HCT116 (cell line): ENCODE results near the gene GSTO2. TPM values are rescaled to one million over a fixed set of nuclear protein-coding genes. Genes with fewer than 3 reads are reported as not detected.

ENCODE experiments used
- ATAC-seq: fragments of 200-7000 bp; cut with Tn5 transposase; 2 replicates; pipeline ENCODE4 v1.9.1; 2020; ENCODE audit warnings: mild to moderate bottlenecking, moderate library complexity
- BruUV-seq: library from RNA; stranded (reverse); fragments of 400-500 nt; replicated peaks from 2 replicates; lab custom pipeline; 2021; lab: Mats Ljungman, UMichigan
- CTCF ChIA-PET: fragments of 300-600 bp; sonication (Branson Sonifier 250); formaldehyde crosslinking; loops from one replicate; lab custom pipeline; 2021; ENCODE audit warnings: antibody characterized with exemption; lab: Charles Lee
- POLR2A ChIA-PET: fragments of 300-600, 350-600 bp; sonication (Branson Sonifier 250); formaldehyde crosslinking; loops from one replicate; lab custom pipeline; 2021; ENCODE audit warnings: antibody characterized with exemption; lab: Charles Lee
- RAD21 ChIA-PET, 2 experiments: fragments of 300-600 bp; sonication (Branson Sonifier 250); formaldehyde crosslinking; loops; one replicate each; lab custom pipeline; 2023; ENCODE audit warnings: low total read pairs in 2 of 2; ENCODE audit not compliant: uncharacterized antibody in 2 of 2, unreplicated experiment in 2 of 2, low non-redundant PET in 1 of 2; lab: Charles Lee
- DNase-seq: peaks from one replicate; pipeline ENCODE4 v3.0.0-alpha.2; 2010; ENCODE audit warnings: low read depth, low spot score
- H2AFZ ChIP-seq: fragments of 200-600 bp; shearing (Covaris generic), sonication (generic); 2 replicates; pipeline ENCODE4 v1.6.1; 2017; ENCODE audit warnings: low read depth, mixed run types, mixed read lengths, antibody characterized with exemption, low read length; ENCODE audit not compliant: poor library complexity, severe bottlenecking
- H3K27ac ChIP-seq: 2 replicates; pipeline ENCODE4 v1.5.1; 2012; ENCODE audit warnings: low read depth, low read length
- H3K27me3 ChIP-seq: fragments of 200-600 bp; sonication (generic); 2 replicates; pipeline ENCODE4 v1.6.1; 2016; ENCODE audit warnings: mixed run types, low read length, mixed read lengths; ENCODE audit not compliant: insufficient read depth
- H3K36me3 ChIP-seq, 2 experiments: fragments of 200-500 bp in 1 of 2; fragments of 200-600 bp in 1 of 2; sonication (Bioruptor generic) in 1 of 2; sonication (generic) in 1 of 2; 2 replicates each; pipeline versions ENCODE4 v1.5.1 to v1.6.1; 2014 to 2016; ENCODE audit warnings: low read length in 2 of 2, inconsistent platforms in 1 of 2, mixed read lengths in 1 of 2, mixed run types in 1 of 2; ENCODE audit not compliant: insufficient read depth in 2 of 2, control insufficient read depth in 1 of 2
- H3K4me1 ChIP-seq, 2 experiments: fragments of 200-600 bp in 1 of 2; sonication (generic) in 1 of 2; 2 replicates each; pipeline versions ENCODE4 v1.5.1 to v1.6.1; 2012 to 2017; ENCODE audit warnings: low read length in 2 of 2, inconsistent platforms in 1 of 2, mild to moderate bottlenecking in 1 of 2, mixed read lengths in 1 of 2, mixed run types in 1 of 2, moderate library complexity in 1 of 2; ENCODE audit not compliant: insufficient read depth in 2 of 2, control insufficient read depth in 1 of 2
- H3K4me2 ChIP-seq: fragments of 200-600 bp; sonication (generic); 2 replicates; pipeline ENCODE4 v1.6.1; 2017; ENCODE audit warnings: mixed run types, low read length, mixed read lengths
- H3K4me3 ChIP-seq, 2 experiments: fragments of 200-600 bp in 1 of 2; sonication (generic) in 1 of 2; replicated peaks in 1 of 2; 2 replicates each; pipeline ENCODE4 v1.5.1; 2011 to 2016; ENCODE audit warnings: low read length in 2 of 2, control low read depth in 1 of 2, low read depth in 1 of 2, mild to moderate bottlenecking in 1 of 2, mixed read lengths in 1 of 2, mixed run types in 1 of 2
- H3K79me2 ChIP-seq: fragments of 200-600 bp; sonication (generic); 2 replicates; pipeline ENCODE4 v1.6.1; 2017; ENCODE audit warnings: mild to moderate bottlenecking, mixed run types, low read length, moderate library complexity, mixed read lengths; ENCODE audit not compliant: insufficient read depth
- H3K9ac ChIP-seq: fragments of 200-600 bp; sonication (generic); 2 replicates; pipeline ENCODE4 v1.6.1; 2016; ENCODE audit warnings: low read length, mixed read lengths
- H3K9me2 ChIP-seq: fragments of 200-600 bp; sonication (generic), shearing (Covaris generic); 2 replicates; pipeline ENCODE4 v1.6.1; 2017; ENCODE audit warnings: mixed run types, mild to moderate bottlenecking, moderate library complexity; ENCODE audit not compliant: insufficient read depth
- H3K9me3 ChIP-seq, 2 experiments: fragments of 200-500 bp in 1 of 2; fragments of 200-600 bp in 1 of 2; sonication (Bioruptor generic) in 1 of 2; sonication (generic) in 1 of 2; 2 replicates each; pipeline ENCODE4 v1.6.1; 2014 to 2017; ENCODE audit warnings: low read length in 2 of 2, mixed read lengths in 2 of 2, inconsistent platforms in 1 of 2, low read depth in 1 of 2, mild to moderate bottlenecking in 1 of 2, mixed run types in 1 of 2, moderate library complexity in 1 of 2; ENCODE audit not compliant: control insufficient read depth in 1 of 2, insufficient read depth in 1 of 2
- H4K20me1 ChIP-seq: fragments of 200-600 bp; sonication (generic), shearing (Covaris generic); 2 replicates; pipeline ENCODE4 v1.6.1; 2017; ENCODE audit warnings: mixed run types, mild to moderate bottlenecking, moderate library complexity; ENCODE audit not compliant: insufficient read depth
- ATF3 ChIP-seq: IDR thresholded peaks from 2 replicates; pipeline ENCODE4 v1.6.1; 2012
- CBX3 ChIP-seq: IDR thresholded peaks from 2 replicates; pipeline ENCODE4 v1.6.1; 2012; ENCODE audit warnings: low read depth
- CTCF ChIP-seq, 3 experiments: fragments of 200-600 bp in 1 of 3; sonication (generic) in 1 of 3; IDR thresholded peaks in 2 of 3; conservative IDR thresholded peaks in 1 of 3; 2 replicates each; pipeline ENCODE4 v1.5.1; 2012 to 2017; ENCODE audit warnings: low read depth in 2 of 3, low read length in 2 of 3, antibody characterized with exemption in 1 of 3, borderline replicate concordance in 1 of 3, control low read depth in 1 of 3, mild to moderate bottlenecking in 1 of 3, mixed read lengths in 1 of 3, mixed run types in 1 of 3, moderate library complexity in 1 of 3; ENCODE audit not compliant: insufficient read depth in 1 of 3
- ELF1 ChIP-seq: IDR thresholded peaks from 2 replicates; pipeline ENCODE4 v1.6.1; 2012; ENCODE audit warnings: low read depth, borderline replicate concordance
- POLR2AphosphoS5 ChIP-seq: IDR thresholded peaks from 2 replicates; pipeline ENCODE4 v1.6.1; 2011; ENCODE audit warnings: mild to moderate bottlenecking, low read depth, low read length, moderate library complexity
- SRF ChIP-seq: IDR thresholded peaks from 2 replicates; pipeline ENCODE4 v1.6.1; 2012; ENCODE audit warnings: low read depth
- intact Hi-C: fragments of 100-400 bp; cut with micrococcal nuclease; formaldehyde crosslinking; loops from 2 replicates; pipeline ENCODE4 v1.10.0; 2022
- total RNA-seq: library from RNA; stranded (reverse); gene quantifications from one replicate; pipeline ENCODE4 v1.2.1, GENCODE V29; 2021; ENCODE audit not compliant: unreplicated experiment

GSTO2 gene
- total RNA-seq, 1 experiment from 2014 or later = 115 TPM

GRCh38 chr10:104300002-104300735, 31.2 kb downstream of the GSTO2 start:
- H3K4me2 ChIP-seq = no peak overlapping the region
- RAD21 ChIA-PET = no interaction called here
- peaks cover 7 to 31% of the 10 kb centered on the region in 2 experiments; a peak in 2 of 4 replicates for H3K36me3 ChIP-seq
- no peak for DNase-seq
- no peak overlapping the region for H3K4me3 ChIP-seq
- no peak overlapping the region for H2AFZ ChIP-seq
- peaks cover 5% of the 10 kb centered on the region; the same call in 1 of the 2 replicates for H3K79me2 ChIP-seq
- H3K4me1 ChIP-seq = no peaks in the 10 kb centered on the region
- CTCF ChIA-PET = no interaction called here
- H3K9ac ChIP-seq = no peak overlapping the region
- H3K27me3 ChIP-seq = no peaks in the 10 kb centered on the region
- no peaks in the 10 kb centered on the region for H4K20me1 ChIP-seq
- intact Hi-C loops = no loop called here
- no peak for TF ChIP-seq CBX3
- TF ChIP-seq CTCF (IDR thresholded peaks at IDR 0.05 in 2 of 3, conservative IDR thresholded peaks at IDR 0.05 in 1 of 3; ENCODE audit: borderline replicate concordance in 1 of 3, insufficient read depth in 1 of 3, low read depth in 2 of 3, low read length in 2 of 3) = no peak
- TF ChIP-seq SRF = no peak
- no peak for TF ChIP-seq ELF1
- TF ChIP-seq, all 23 proteins: peak for 0
- no peaks in the 10 kb centered on the region for H3K9me3 ChIP-seq
- BruUV-seq = no TSS peak
- POLR2A ChIA-PET = no interaction called here
- H3K9me2 ChIP-seq = no peaks in the 10 kb centered on the region
- H3K27ac ChIP-seq = no peak overlapping the region
- no peak for ATAC-seq

GRCh38 chr10:104300736-104301292, 31.8 kb downstream of the GSTO2 start:
- H3K36me3 ChIP-seq = peaks cover 7 to 31% of the 10 kb centered on the region in 2 experiments; a peak in 2 of 4 replicates
- intact Hi-C loops = no loop called here
- H4K20me1 ChIP-seq = no peaks in the 10 kb centered on the region
- no peaks in the 10 kb centered on the region for H3K27me3 ChIP-seq
- ChIA-PET CTCF (no interaction called here), POLR2A (no interaction called here), RAD21 (no interaction called here)
- no peak overlapping the region for H3K4me3 ChIP-seq
- DNase-seq (no peak), ATAC-seq (no peak)
- no peaks in the 10 kb centered on the region for H3K9me2 ChIP-seq
- no TSS peak for BruUV-seq
- no peak overlapping the region for H3K9ac ChIP-seq
- H3K9me3 ChIP-seq = no peaks in the 10 kb centered on the region
- H3K79me2 ChIP-seq = no peaks in the 10 kb centered on the region; the same call in 1 of the 2 replicates
- H3K27ac ChIP-seq = no peak overlapping the region
- no peak overlapping the region for H3K4me2 ChIP-seq
- H2AFZ ChIP-seq = no peak overlapping the region
- no peak for TF ChIP-seq POLR2AphosphoS5
- no peak for TF ChIP-seq ATF3
- H3K4me1 ChIP-seq = peaks cover 0 to 2% of the 10 kb centered on the region in 2 experiments; a peak in 1 of 4 replicates
